Fibroblast of villous mesenchyme (primary cell): ENCODE data around the gene UMOD. TPM values are rescaled to one million over a fixed set of nuclear protein-coding genes. Genes with fewer than 3 reads are reported as not detected.

Source experiments
- DNase-seq: peaks from one replicate; pipeline ENCODE4 v3.0.0-alpha.2; 2010; ENCODE audit warnings: low read depth
- H3K4me3 ChIP-seq: 2 replicates; pipeline ENCODE4 v1.5.1; 2011; ENCODE audit warnings: low read depth, mild to moderate bottlenecking, low read length
- CTCF ChIP-seq: IDR thresholded peaks from 2 replicates; pipeline ENCODE4 v1.5.1; 2012; ENCODE audit warnings: low read depth, mild to moderate bottlenecking, low read length; ENCODE audit not compliant: insufficient read depth
- total RNA-seq: library from RNA; depleted of rRNA; stranded (reverse); fragments of >200 nt; gene quantifications from 2 replicates; pipeline ENCODE4 v1.2.3, GENCODE V29; 2012

UMOD gene
- total RNA-seq, 1 donor: not detected

- TF ChIP-seq CTCF: no peak
- no peak overlapping the region for H3K4me3 ChIP-seq
- DNase-seq: no peak
Observed at GRCh38 chr16:20307791-20308190, 44.7 kb downstream of the UMOD start.

GRCh38 chr16:20307240-20307671 lies 45.3 kb downstream of the UMOD start:
- TF ChIP-seq CTCF: no peak
- DNase-seq: no peak
- no peak overlapping the region for H3K4me3 ChIP-seq

- no peak for DNase-seq
Observed at GRCh38 chr16:20306401-20306800, 46.1 kb downstream of the UMOD start.

GRCh38 chr16:20303012-20303411 lies 49.5 kb downstream of the UMOD start:
- no peak for DNase-seq
- no peak overlapping the region for H3K4me3 ChIP-seq
- no peak for TF ChIP-seq CTCF

More at GRCh38 chr16:20306401-20306800, 46.1 kb downstream of the UMOD start:
- TF ChIP-seq CTCF: no peak
- no peak overlapping the region for H3K4me3 ChIP-seq

- no peak for TF ChIP-seq CTCF
- no peak overlapping the region for H3K4me3 ChIP-seq
- DNase-seq: no peak
Observed at GRCh38 chr16:20302389-20302788, 50.1 kb downstream of the UMOD start.

GRCh38 chr16:20301840-20302239 lies 50.7 kb downstream of the UMOD start:
- H3K4me3 ChIP-seq: no peak overlapping the region
- no peak for DNase-seq
- no peak for TF ChIP-seq CTCF
